Measurements from ENCODE around the gene RC3H1.

The RC3H1 gene

GRCh38 chr1:174039027-174039426, 16.9 kb upstream of the RC3H1 start:
- no peak for DNase-seq (ENCODE audit: low spot score)
- TF ChIP-seq, protein P1, sequence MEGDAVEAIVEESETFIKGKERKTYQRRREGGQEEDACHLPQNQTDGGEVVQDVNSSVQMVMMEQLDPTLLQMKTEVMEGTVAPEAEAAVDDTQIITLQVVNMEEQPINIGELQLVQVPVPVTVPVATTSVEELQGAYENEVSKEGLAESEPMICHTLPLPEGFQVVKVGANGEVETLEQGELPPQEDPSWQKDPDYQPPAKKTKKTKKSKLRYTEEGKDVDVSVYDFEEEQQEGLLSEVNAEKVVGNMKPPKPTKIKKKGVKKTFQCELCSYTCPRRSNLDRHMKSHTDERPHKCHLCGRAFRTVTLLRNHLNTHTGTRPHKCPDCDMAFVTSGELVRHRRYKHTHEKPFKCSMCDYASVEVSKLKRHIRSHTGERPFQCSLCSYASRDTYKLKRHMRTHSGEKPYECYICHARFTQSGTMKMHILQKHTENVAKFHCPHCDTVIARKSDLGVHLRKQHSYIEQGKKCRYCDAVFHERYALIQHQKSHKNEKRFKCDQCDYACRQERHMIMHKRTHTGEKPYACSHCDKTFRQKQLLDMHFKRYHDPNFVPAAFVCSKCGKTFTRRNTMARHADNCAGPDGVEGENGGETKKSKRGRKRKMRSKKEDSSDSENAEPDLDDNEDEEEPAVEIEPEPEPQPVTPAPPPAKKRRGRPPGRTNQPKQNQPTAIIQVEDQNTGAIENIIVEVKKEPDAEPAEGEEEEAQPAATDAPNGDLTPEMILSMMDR (IDR thresholded peaks at IDR 0.05; ENCODE audit: extremely low read depth, missing control alignments) = no peak

DNA sequence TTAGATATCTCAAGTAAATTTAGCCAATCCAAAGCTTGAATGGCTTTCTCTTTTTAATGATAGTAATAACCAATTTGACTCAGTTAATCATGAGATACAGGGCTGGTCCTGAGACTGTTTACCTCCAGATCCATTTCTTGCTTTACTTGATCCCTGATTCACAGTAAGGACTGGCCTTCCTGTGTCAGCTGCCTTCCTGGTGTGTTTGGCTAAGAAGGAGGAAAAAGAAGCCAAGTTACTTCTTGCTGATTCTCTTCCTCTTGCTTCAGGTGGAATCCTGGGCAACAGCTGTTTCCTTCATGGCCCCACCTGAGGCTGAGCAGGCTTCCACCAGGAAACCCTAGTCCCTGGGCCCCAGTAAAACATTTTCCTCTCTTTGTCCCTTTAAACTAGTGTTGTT, 14.6 kb upstream of the RC3H1 start:
- no peak for DNase-seq (ENCODE audit: low spot score)
- TF ChIP-seq, protein P1 (IDR thresholded peaks at IDR 0.05; ENCODE audit: extremely low read depth, missing control alignments) = no peak

DNA sequence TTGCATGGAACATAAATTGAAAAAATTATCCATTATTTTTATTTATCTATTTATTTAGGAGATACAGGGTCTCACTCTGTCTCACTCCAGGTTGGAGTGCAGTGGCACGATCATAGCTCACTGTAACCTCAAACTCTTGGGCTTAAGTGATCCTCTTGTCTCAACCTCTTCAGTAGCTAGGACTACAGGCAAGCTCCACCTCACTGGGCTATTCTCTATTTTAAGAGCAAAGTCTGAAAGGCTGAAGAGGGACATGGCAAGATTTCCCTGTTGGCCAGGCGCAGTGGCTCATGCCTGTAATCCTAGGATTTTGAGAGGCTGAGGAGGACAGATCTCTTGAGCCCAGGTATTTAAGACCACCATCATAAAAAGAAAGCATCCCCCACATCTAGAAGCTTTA, 14.0 kb upstream of the RC3H1 start:
- no peak for DNase-seq (ENCODE audit: low spot score)
- TF ChIP-seq, protein P1 (IDR thresholded peaks at IDR 0.05; ENCODE audit: extremely low read depth, missing control alignments) = no peak

- TF ChIP-seq, protein P1 (IDR thresholded peaks at IDR 0.05; ENCODE audit: extremely low read depth, missing control alignments) = no peak
Observed at GRCh38 chr1:174032671-174033222, 10.6 kb upstream of the RC3H1 start.

GRCh38 chr1:174031099-174031498, 8.9 kb upstream of the RC3H1 start:
- TF ChIP-seq, protein P1 (IDR thresholded peaks at IDR 0.05; ENCODE audit: extremely low read depth, missing control alignments) = no peak
- DNase-seq (ENCODE audit: low spot score) = no peak

More at GRCh38 chr1:174032671-174033222, 10.6 kb upstream of the RC3H1 start:
- no peak for DNase-seq (ENCODE audit: low spot score)

- DNase-seq (ENCODE audit: low spot score) = no peak
- TF ChIP-seq, protein P1 (IDR thresholded peaks at IDR 0.05; ENCODE audit: extremely low read depth, missing control alignments) = no peak
Observed at GRCh38 chr1:174028495-174028894, 6.3 kb upstream of the RC3H1 start.

DNA sequence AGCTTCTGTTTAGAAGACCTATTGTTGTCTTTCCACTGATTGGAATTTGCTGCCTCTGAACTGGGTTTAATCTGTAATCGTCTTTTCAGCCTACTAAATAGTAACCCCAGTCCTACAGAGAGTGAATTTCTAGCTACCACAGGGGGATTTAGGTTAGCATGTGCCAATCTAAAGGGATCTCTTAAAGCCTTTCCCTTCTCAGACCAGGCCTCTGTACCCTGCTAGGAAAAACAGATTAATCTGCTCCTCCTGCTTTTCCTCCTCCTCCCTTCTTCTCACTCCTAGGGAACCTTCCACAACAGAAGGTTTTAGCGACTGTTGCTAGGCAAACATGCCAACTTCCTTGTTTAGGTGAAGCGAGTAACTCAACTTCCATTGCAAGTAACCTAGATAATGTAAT, 1.3 kb upstream of the RC3H1 start:
- DNase-seq (ENCODE audit: low spot score) = no peak

More for the DNA sequence above, 1.3 kb upstream of the RC3H1 start:
- TF ChIP-seq, protein P1 (IDR thresholded peaks at IDR 0.05; ENCODE audit: extremely low read depth, missing control alignments) = no peak
